HT-29 (cell line): Measurements from ENCODE around the gene ARHGAP28. TPM values are rescaled to one million over a fixed set of nuclear protein-coding genes. Genes with fewer than 3 reads are reported as not detected.

Source experiments
- DNase-seq: peaks from one replicate; pipeline ENCODE4 v3.0.0-alpha.2; 2015; ENCODE audit warnings: low spot score
- small RNA-seq: library from RNA; depleted of rRNA; stranded (forward); fragments of <200 nt; gene quantifications from one replicate; pipeline ENCODE3, GENCODE V24; 2014
- total RNA-seq: library from RNA; depleted of rRNA; stranded (reverse); fragments of >200 nt; shearing (Covaris generic); gene quantifications from 2 replicates; pipeline ENCODE4 v1.2.3, GENCODE V29; 2014

Gene ARHGAP28
- total RNA-seq, 1 experiment from 2014 or later = not detected

DNA sequence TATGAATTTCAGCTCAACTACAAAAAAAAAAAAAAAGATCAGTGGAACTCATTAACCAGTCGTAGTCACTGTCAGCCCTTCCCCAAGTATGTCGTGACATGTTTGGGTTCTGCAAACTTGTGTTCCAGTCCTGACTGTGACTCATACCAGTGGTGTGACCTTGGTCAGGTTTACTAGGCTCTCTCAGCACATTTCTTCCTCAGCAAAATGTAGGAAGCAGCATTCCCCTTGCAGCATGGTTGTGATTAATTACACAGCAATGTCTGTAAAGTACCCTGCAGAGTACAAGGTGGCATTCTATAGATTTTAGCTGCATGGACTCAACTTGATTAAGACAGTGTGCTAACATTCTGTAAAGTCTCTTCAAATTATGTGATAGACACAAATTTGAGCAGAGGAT is 231.1 kb downstream of the ARHGAP28 start:
- no peak for DNase-seq

- no peak for DNase-seq
Observed at GRCh38 chr18:6961331-6961730, 231.8 kb downstream of the ARHGAP28 start.

DNA sequence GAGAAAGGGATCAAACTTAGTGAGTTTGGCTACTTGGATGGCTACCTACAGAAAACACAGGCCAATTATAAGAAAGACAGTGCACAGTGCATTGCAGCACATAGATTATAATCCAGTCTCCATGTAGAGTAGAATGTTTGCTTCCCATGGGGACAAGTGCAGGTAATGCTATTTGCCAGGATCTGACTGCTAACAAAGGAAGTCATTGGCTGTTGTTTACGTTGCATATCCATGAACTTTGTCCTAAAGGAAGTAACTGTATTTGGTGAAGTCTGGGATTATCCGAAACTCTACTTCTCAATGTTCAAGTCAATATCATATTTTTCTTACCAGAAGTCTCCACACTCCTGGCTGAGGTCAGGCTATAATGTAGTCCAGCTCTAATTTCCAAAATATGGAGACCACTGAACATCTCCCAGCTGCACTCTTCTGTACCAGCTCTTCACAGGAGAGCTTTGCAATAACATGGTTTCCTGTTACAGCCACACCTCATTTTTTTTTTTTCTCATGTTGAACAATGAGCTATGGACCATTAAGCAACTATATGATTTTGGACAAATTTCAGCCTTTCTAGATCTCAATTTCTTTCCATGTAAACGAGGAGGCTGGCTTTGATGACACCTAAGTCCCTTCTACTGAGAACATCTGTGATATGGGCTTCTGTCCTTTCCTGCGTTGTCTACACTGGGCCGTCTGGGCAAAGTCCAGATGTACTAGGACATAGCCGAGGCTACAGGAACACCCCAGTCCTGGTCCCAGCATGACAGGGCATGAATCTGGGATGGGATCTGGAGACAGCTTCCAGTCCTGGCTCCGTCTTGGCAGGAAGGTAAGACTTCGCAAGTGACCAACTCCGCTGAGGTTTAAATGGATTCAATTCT is 233.3 kb downstream of the ARHGAP28 start:
- no peak for DNase-seq

- DNase-seq = no peak
Observed at GRCh38 chr18:6963452-6964097, 234.1 kb downstream of the ARHGAP28 start.

Small RNA genes lying within 50 kb of the gene (small RNA-seq; reads per million reads assigned to genes)
- gene RNU6-916P = not detected
